ENCODE measurements around the gene BRK1. TPM values are rescaled to one million over a fixed set of nuclear protein-coding genes. Genes with fewer than 3 reads are reported as not detected.
"Not testable (repeated sequence)": the region's sequence is repeated elsewhere in the genome, so short reads cannot be mapped to it uniquely, and the experiment has no call there.

The BRK1 gene
- polyA plus RNA-seq, 1 of the 3 experiments (the other 2 are of a cell fraction), result 211 TPM

DNA sequence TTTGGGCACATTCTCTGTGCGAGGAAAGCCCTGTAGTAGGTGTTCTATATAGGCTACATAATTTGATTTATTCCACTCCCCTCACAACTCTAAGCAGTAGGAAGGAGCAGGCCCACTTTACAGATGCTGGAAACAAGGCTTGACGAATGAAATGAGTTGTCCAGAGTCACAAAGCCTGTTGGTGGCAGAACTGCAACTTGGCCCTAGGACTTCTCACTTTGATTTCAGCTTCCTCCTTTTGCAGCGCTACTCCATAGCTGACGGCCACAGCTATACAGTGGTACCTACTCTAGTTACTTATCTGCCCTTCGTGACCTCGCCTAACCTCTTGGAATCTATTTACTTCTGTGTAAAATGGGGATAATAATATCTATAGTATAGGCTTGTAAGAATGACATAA lies 46.7 kb downstream of the BRK1 start:
- Histone ChIP-seq H4K20me1 (ENCODE audit: insufficient read depth) (no peaks in the 10 kb centered on the region), H3K79me2 (ENCODE audit: insufficient read depth) (peaks cover 21% of the 10 kb centered on the region), H3K27ac (ENCODE audit: low read depth in 2 of 2, low read length in 1 of 2) (no peak overlapping the region), H3K27me3 (ENCODE audit: insufficient read depth) (no peaks in the 10 kb centered on the region), H3F3A (replicated peaks; ENCODE audit: insufficient read depth) (peaks cover 18% of the 10 kb centered on the region), H3K36me3 (replicated peaks in 1 of 2; ENCODE audit: control insufficient read depth in 1 of 2, insufficient read depth in 2 of 2, low read length in 1 of 2) (peaks cover 0 to 4% of the 10 kb centered on the region in 2 experiments), H3K4me3 (ENCODE audit: low read depth in 2 of 2, low read length in 1 of 2) (no peak overlapping the region), H3K4me2 (no peak overlapping the region), H3K9me3 (no peaks in the 10 kb centered on the region), H3K4me1 (ENCODE audit: control insufficient read depth in 1 of 2, insufficient read depth in 2 of 2, low read depth in 1 of 2, low read length in 1 of 2) (peaks cover 7 to 12% of the 10 kb centered on the region in 2 experiments; a peak in 2 of 4 replicates), H3K9me2 (no peaks in the 10 kb centered on the region), H3K9ac (no peak overlapping the region), H2AFZ (ENCODE audit: low read depth) (no peak overlapping the region)
- POLR2A ChIA-PET, result no interaction called here
- WGBS (ENCODE audit: low lambda C conversion rate), result 91% methylated on average over 6 of the region's 6 CpGs
- no peak for DNase-seq
- CTCF ChIA-PET, result no interaction called here
- TF ChIP-seq RFX5 (IDR thresholded peaks at IDR 0.05; ENCODE audit: low read length) (no peak), EP300 (IDR thresholded peaks at IDR 0.05; ENCODE audit: borderline replicate concordance in 1 of 2, low read depth in 1 of 2, low read length in 1 of 2) (no peak), NRF1 (IDR thresholded peaks at IDR 0.05; ENCODE audit: low read depth, low read length) (no peak), SMC3 (IDR thresholded peaks at IDR 0.05; ENCODE audit: low read depth, low read length) (no peak), EZH2phosphoT487 (IDR thresholded peaks at IDR 0.05; ENCODE audit: borderline replicate concordance, low read depth) (no peak), POLR2AphosphoS5 (IDR thresholded peaks at IDR 0.05; ENCODE audit: low read depth, low read length) (no peak), TEAD4 (IDR thresholded peaks at IDR 0.05; ENCODE audit: borderline replicate concordance, insufficient read depth) (no peak)
- TF ChIP-seq, protein P1, sequence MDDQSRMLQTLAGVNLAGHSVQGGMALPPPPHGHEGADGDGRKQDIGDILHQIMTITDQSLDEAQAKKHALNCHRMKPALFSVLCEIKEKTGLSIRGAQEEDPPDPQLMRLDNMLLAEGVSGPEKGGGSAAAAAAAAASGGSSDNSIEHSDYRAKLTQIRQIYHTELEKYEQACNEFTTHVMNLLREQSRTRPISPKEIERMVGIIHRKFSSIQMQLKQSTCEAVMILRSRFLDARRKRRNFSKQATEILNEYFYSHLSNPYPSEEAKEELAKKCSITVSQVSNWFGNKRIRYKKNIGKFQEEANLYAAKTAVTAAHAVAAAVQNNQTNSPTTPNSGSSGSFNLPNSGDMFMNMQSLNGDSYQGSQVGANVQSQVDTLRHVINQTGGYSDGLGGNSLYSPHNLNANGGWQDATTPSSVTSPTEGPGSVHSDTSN (IDR thresholded peaks at IDR 0.05), result no peak

DNA sequence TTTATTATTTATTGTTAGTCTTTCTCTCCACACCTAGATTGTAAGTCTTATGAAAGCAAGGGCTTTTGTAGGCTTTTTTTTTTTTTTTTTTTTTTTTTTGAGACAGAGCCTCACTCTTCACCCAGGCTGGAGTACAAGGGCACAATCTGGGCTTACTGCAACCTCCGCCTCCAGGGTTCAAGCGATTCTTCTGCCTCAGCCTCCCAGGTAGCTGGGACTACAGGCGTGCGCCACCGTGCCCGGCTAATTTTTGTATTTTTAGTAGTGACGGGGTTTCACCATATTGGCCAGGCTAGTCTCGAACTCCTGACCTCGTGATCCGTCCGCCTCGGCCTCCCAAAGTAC lies 48.7 kb downstream of the BRK1 start:
- peak overlapping the region; percentile 85 for H3K4me2 ChIP-seq
- peaks cover 18% of the 10 kb centered on the region for H3F3A ChIP-seq (replicated peaks; ENCODE audit: insufficient read depth)
- CTCF ChIA-PET, result interaction anchor here (0.8 to 2.1 kb wide), 5 partner anchors 11 to 366 kb away, joined by 3 to 6 read pairs (median 3); no protein-coding TSS in a partner anchor
- H3K9ac ChIP-seq; POLR2A ChIA-PET; H3K9me2 ChIP-seq; H3K9me3 ChIP-seq; H3K27me3 ChIP-seq (ENCODE audit: insufficient read depth); H4K20me1 ChIP-seq (ENCODE audit: insufficient read depth); H3K27ac ChIP-seq (ENCODE audit: low read depth in 2 of 2, low read length in 1 of 2); DNase-seq: not testable (repeated sequence)
- H3K4me3 ChIP-seq (ENCODE audit: low read depth in 2 of 2, low read length in 1 of 2), result peak overlapping the region; percentile 70 to 98
- H3K36me3 ChIP-seq (replicated peaks in 1 of 2; ENCODE audit: control insufficient read depth in 1 of 2, insufficient read depth in 2 of 2, low read length in 1 of 2), result peaks cover 0 to 20% of the 10 kb centered on the region in 2 experiments
- peaks cover 39% of the 10 kb centered on the region for H3K79me2 ChIP-seq (ENCODE audit: insufficient read depth)
- 46% methylated on average over 12 of the region's 12 CpGs for WGBS (ENCODE audit: low lambda C conversion rate)
- H3K4me1 ChIP-seq (ENCODE audit: control insufficient read depth in 1 of 2, insufficient read depth in 2 of 2, low read depth in 1 of 2, low read length in 1 of 2), result peaks cover 7 to 12% of the 10 kb centered on the region in 2 experiments; a peak in 2 of 4 replicates
- H2AFZ ChIP-seq (ENCODE audit: low read depth), result peak overlapping the region; percentile 78

DNA sequence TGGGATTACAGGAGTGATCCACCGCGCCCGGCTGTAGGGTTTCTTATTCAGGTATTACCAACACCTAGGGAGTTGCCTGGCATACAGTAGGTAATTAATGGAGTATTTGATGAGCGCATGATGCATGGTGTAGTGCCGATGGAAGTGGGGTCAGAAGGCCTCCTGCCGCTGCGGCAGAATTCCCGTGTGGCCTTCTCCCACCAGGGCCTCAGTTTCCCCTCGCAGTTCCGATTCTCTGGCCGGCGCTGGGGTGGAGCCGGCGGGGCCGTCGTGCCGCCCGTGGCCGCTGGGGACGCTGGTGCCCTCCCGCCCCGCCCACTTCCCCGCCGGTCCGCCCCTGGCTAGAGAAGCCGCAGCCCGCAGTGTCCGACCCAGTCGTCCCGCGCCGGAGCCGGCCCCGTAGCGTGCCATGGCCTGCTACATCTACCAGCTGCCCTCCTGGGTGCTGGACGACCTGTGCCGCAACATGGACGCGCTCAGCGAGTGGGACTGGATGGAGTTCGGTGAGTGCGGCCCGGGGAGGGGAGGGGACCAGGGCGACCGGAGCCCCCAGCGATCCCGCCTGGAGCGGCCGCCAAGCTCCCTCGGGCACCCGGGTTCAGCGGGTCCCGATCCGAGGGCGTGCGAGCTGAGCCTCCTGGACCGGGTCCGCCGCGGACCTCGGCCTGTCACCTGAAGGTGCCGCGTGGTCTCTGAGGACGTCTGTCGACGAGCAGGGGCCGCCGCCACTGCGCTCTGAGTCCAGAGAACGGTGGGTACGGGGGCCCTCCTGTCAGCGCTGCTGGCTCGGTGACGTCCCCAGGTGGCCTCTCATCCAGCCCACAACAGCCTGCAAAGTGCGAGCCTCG lies 49.3 kb downstream of the BRK1 start, which contains the start of gene IRAK2:
Gene IRAK2 (plus strand): TSS at position 374 of the 848 bp plus-strand sequence. CDS start 36 bp downstream, at position 410.
- CTCF ChIA-PET, result interaction anchor here (0.8 to 2.1 kb wide), 10 partner anchors 9 to 128 kb away, joined by 3 to 6 read pairs (median 4); partner anchors contain the start of gene GHRL
- 0% methylated on average over 27 of the region's 76 CpGs for WGBS (ENCODE audit: low lambda C conversion rate)
- TF ChIP-seq, protein P2, sequence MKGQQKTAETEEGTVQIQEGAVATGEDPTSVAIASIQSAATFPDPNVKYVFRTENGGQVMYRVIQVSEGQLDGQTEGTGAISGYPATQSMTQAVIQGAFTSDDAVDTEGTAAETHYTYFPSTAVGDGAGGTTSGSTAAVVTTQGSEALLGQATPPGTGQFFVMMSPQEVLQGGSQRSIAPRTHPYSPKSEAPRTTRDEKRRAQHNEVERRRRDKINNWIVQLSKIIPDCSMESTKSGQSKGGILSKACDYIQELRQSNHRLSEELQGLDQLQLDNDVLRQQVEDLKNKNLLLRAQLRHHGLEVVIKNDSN (IDR thresholded peaks at IDR 0.05; ENCODE audit: borderline replicate concordance, low read depth), result no peak
- TF ChIP-seq POLR2AphosphoS5 (IDR thresholded peaks at IDR 0.05; ENCODE audit: low read depth, low read length) (peak; percentile 55), SMC3 (IDR thresholded peaks at IDR 0.05; ENCODE audit: low read depth, low read length) (0 out of 2 replicates have a peak, but pooled peaks have one; percentile 6), TCF12 (IDR thresholded peaks at IDR 0.05) (no peak), NFIC (IDR thresholded peaks at IDR 0.05; ENCODE audit: borderline replicate concordance) (no peak), YY1 (IDR thresholded peaks at IDR 0.05; ENCODE audit: low read depth) (no peak), NRF1 (IDR thresholded peaks at IDR 0.05; ENCODE audit: low read depth, low read length) (no peak), SIN3A (IDR thresholded peaks at IDR 0.05; ENCODE audit: borderline replicate concordance, low read depth, low read length) (no peak), MXI1 (IDR thresholded peaks at IDR 0.05; ENCODE audit: low read depth, low read length) (peak; percentile 28; the same call in 1 of the 2 replicates), FOXM1 (IDR thresholded peaks at IDR 0.05; ENCODE audit: low read depth) (no peak), RFX5 (IDR thresholded peaks at IDR 0.05; ENCODE audit: low read length) (no peak), ELF1 (IDR thresholded peaks at IDR 0.05) (no peak)
- TF ChIP-seq, protein P3, sequence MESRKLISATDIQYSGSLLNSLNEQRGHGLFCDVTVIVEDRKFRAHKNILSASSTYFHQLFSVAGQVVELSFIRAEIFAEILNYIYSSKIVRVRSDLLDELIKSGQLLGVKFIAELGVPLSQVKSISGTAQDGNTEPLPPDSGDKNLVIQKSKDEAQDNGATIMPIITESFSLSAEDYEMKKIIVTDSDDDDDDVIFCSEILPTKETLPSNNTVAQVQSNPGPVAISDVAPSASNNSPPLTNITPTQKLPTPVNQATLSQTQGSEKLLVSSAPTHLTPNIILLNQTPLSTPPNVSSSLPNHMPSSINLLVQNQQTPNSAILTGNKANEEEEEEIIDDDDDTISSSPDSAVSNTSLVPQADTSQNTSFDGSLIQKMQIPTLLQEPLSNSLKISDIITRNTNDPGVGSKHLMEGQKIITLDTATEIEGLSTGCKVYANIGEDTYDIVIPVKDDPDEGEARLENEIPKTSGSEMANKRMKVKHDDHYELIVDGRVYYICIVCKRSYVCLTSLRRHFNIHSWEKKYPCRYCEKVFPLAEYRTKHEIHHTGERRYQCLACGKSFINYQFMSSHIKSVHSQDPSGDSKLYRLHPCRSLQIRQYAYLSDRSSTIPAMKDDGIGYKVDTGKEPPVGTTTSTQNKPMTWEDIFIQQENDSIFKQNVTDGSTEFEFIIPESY (IDR thresholded peaks at IDR 0.05; ENCODE audit: borderline replicate concordance, low read depth), result no peak

More for the DNA sequence above, 49.3 kb downstream of the BRK1 start, which contains the start of gene IRAK2:
- H3K4me2 ChIP-seq, result peak within 1 kb of the TSS; percentile 85
- H3K9me2 ChIP-seq, result no peaks in the 10 kb centered on the region
- H2AFZ ChIP-seq (ENCODE audit: low read depth), result peak within 1 kb of the TSS; percentile 91
- H4K20me1 ChIP-seq (ENCODE audit: insufficient read depth), result no peaks in the 10 kb centered on the region
- peak; percentile 94 for DNase-seq
- no peaks in the 10 kb centered on the region for H3K27me3 ChIP-seq (ENCODE audit: insufficient read depth)
- POLR2A ChIA-PET, result no interaction called here
- peaks cover 12% of the 10 kb centered on the region for H3F3A ChIP-seq (replicated peaks; ENCODE audit: insufficient read depth)
- no peaks in the 10 kb centered on the region for H3K9me3 ChIP-seq
- H3K79me2 ChIP-seq (ENCODE audit: insufficient read depth), result peaks cover 45% of the 10 kb centered on the region
- peak within 1 kb of the TSS; percentile 70 to 98 for H3K4me3 ChIP-seq (ENCODE audit: low read depth in 2 of 2, low read length in 1 of 2)
- peaks cover 0 to 20% of the 10 kb centered on the region in 2 experiments for H3K36me3 ChIP-seq (replicated peaks in 1 of 2; ENCODE audit: control insufficient read depth in 1 of 2, insufficient read depth in 2 of 2, low read length in 1 of 2)
- H3K9ac ChIP-seq, result peak within 1 kb of the TSS; percentile 85
- H3K4me1 ChIP-seq (ENCODE audit: control insufficient read depth in 1 of 2, insufficient read depth in 2 of 2, low read depth in 1 of 2, low read length in 1 of 2), result peaks cover 7 to 12% of the 10 kb centered on the region in 2 experiments; a peak in 2 of 4 replicates
- peak within 1 kb of the TSS in 1 of 2 experiments; percentile 46; a peak in 1 of 4 replicates for H3K27ac ChIP-seq (ENCODE audit: low read depth in 2 of 2, low read length in 1 of 2)
